ENCODE data around the gene SLU7.

The SLU7 gene

GRCh38 chr5:160359816-160360215, 59.1 kb downstream of the SLU7 start:
- Histone ChIP-seq H3K18ac (ENCODE audit: low read length) (no peak overlapping the region), H3K4me2 (ENCODE audit: insufficient read depth, low read length, poor library complexity, severe bottlenecking) (no peak overlapping the region), H3K36me3 (replicated peaks in 1 of 2; ENCODE audit: control insufficient read depth in 2 of 2, insufficient read depth in 2 of 2, low read length in 2 of 2) (no peaks in the 10 kb centered on the region), H2BK5ac (ENCODE audit: low read length) (no peak overlapping the region), H2AFZ (ENCODE audit: low read length) (peak overlapping the region; percentile 46), H3K4me1 (ENCODE audit: control insufficient read depth in 2 of 2, insufficient read depth in 1 of 2, low read depth in 1 of 2, low read length in 2 of 2) (peaks cover 7 to 21% of the 10 kb centered on the region in 2 donors), H3K4me3 (ENCODE audit: low read length in 2 of 2) (no peak overlapping the region), H3K9ac (ENCODE audit: low read depth, low read length, poor library complexity) (no peak overlapping the region), H3K27me3 (ENCODE audit: control insufficient read depth in 3 of 3, insufficient read depth in 3 of 3, low read depth in 1 of 3, low read length in 3 of 3) (no peaks in the 10 kb centered on the region), H3K9me3 (replicated peaks in 1 of 2; ENCODE audit: control insufficient read depth in 2 of 2, insufficient read depth in 1 of 2, low read depth in 1 of 2, low read length in 2 of 2) (no peaks in the 10 kb centered on the region), H4K91ac (ENCODE audit: low read depth, low read length, poor library complexity) (no peak overlapping the region), H4K8ac (ENCODE audit: low read depth, low read length) (no peak overlapping the region), H2BK12ac (ENCODE audit: low read length) (no peak overlapping the region), H3K23ac (ENCODE audit: low read depth, low read length, poor library complexity) (no peak overlapping the region), H3K14ac (ENCODE audit: low read length) (no peak overlapping the region), H2BK15ac (ENCODE audit: low read length) (no peak overlapping the region), H3K27ac (replicated peaks; ENCODE audit: low read length) (no peak overlapping the region), H3K79me1 (ENCODE audit: low read depth, low read length) (no peaks in the 10 kb centered on the region), H2BK120ac (ENCODE audit: low read depth, low read length) (no peak overlapping the region), H3K4ac (ENCODE audit: low read length) (no peak overlapping the region), H2AK5ac (ENCODE audit: low read depth, low read length) (peak overlapping the region; percentile 6)
- no peak for DNase-seq (ENCODE audit: low spot score)
- WGBS, 2 donors (ENCODE audit: extremely low coverage in 2 of 2, insufficient read length in 2 of 2, insufficient replicate concordance in 1 of 2) = no CpG with 5 or more reads among the region's 4 CpGs

- no peak overlapping the region for H3K4me2 ChIP-seq (ENCODE audit: insufficient read depth, low read length, poor library complexity, severe bottlenecking)
- H3K79me1 ChIP-seq (ENCODE audit: low read depth, low read length) = no peaks in the 10 kb centered on the region
- no CpG with 5 or more reads among the region's 1 CpG for WGBS, 2 donors (ENCODE audit: extremely low coverage in 2 of 2, insufficient read length in 2 of 2, insufficient replicate concordance in 1 of 2)
- no peak overlapping the region for H3K4me3 ChIP-seq (ENCODE audit: low read length in 2 of 2)
- no peaks in the 10 kb centered on the region for H3K36me3 ChIP-seq (replicated peaks in 1 of 2; ENCODE audit: control insufficient read depth in 2 of 2, insufficient read depth in 2 of 2, low read length in 2 of 2)
- no peak overlapping the region for H3K4ac ChIP-seq (ENCODE audit: low read length)
- no peak for DNase-seq (ENCODE audit: low spot score)
- H3K23ac ChIP-seq (ENCODE audit: low read depth, low read length, poor library complexity) = no peak overlapping the region
- no peak overlapping the region for H3K18ac ChIP-seq (ENCODE audit: low read length)
- H4K91ac ChIP-seq (ENCODE audit: low read depth, low read length, poor library complexity) = no peak overlapping the region
- H2BK5ac ChIP-seq (ENCODE audit: low read length) = no peak overlapping the region
- no peak overlapping the region for H2BK12ac ChIP-seq (ENCODE audit: low read length)
- no peak overlapping the region for H3K9ac ChIP-seq (ENCODE audit: low read depth, low read length, poor library complexity)
- no peak overlapping the region for H3K27ac ChIP-seq (replicated peaks; ENCODE audit: low read length)
- H3K9me3 ChIP-seq (replicated peaks in 1 of 2; ENCODE audit: control insufficient read depth in 2 of 2, insufficient read depth in 1 of 2, low read depth in 1 of 2, low read length in 2 of 2) = no peaks in the 10 kb centered on the region
- H2AK5ac ChIP-seq (ENCODE audit: low read depth, low read length) = peak overlapping the region; percentile 6
- no peak overlapping the region for H2BK15ac ChIP-seq (ENCODE audit: low read length)
- no peak overlapping the region for H3K14ac ChIP-seq (ENCODE audit: low read length)
- peaks cover 7 to 21% of the 10 kb centered on the region in 2 donors for H3K4me1 ChIP-seq (ENCODE audit: control insufficient read depth in 2 of 2, insufficient read depth in 1 of 2, low read depth in 1 of 2, low read length in 2 of 2)
- no peak overlapping the region for H2BK120ac ChIP-seq (ENCODE audit: low read depth, low read length)
- H4K8ac ChIP-seq (ENCODE audit: low read depth, low read length) = no peak overlapping the region
- H3K27me3 ChIP-seq (ENCODE audit: control insufficient read depth in 3 of 3, insufficient read depth in 3 of 3, low read depth in 1 of 3, low read length in 3 of 3) = no peaks in the 10 kb centered on the region
- no peak overlapping the region for H2AFZ ChIP-seq (ENCODE audit: low read length)
Measured at GRCh38 chr5:160359242-160359641, 59.6 kb downstream of the SLU7 start.

DNA sequence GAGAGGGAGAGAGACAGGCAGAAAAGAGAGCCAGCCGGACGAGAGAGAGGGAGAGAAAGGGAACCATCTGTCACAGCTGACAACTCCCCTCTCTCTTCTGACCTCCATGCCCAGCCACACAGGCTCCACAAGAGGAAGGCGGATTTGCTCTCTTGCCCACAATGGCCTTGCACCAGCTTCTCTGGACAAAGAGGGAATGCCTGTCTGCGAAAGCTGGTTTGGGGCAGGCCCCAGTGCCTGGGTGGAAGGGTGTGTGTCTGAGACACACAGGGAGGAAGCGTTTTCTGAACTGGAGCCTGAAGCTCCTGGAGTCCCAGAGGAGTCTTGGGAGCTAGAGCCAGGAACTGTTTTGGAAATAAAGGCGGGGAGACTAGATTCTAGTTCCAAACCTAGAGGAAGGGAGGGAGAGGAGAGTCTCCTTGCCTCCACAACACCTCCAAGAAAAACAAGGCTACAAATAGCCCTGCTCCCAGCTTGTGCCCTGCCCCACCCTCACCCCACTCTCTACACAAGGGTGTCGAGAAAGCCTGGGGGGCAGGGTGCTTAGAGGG, 60.9 kb downstream of the SLU7 start:
- Histone ChIP-seq H4K91ac (ENCODE audit: low read depth, low read length, poor library complexity) (no peak overlapping the region), H3K9ac (ENCODE audit: low read depth, low read length, poor library complexity) (no peak overlapping the region), H3K27ac (replicated peaks; ENCODE audit: low read length) (no peak overlapping the region), H2AK5ac (ENCODE audit: low read depth, low read length) (no peak overlapping the region), H3K9me3 (replicated peaks in 1 of 2; ENCODE audit: control insufficient read depth in 2 of 2, insufficient read depth in 1 of 2, low read depth in 1 of 2, low read length in 2 of 2) (no peaks in the 10 kb centered on the region), H3K4me3 (ENCODE audit: low read length in 2 of 2) (no peak overlapping the region), H2BK5ac (ENCODE audit: low read length) (no peak overlapping the region), H3K18ac (ENCODE audit: low read length) (no peak overlapping the region), H2AFZ (ENCODE audit: low read length) (peak overlapping the region; percentile 73), H2BK15ac (ENCODE audit: low read length) (no peak overlapping the region), H3K4me1 (ENCODE audit: control insufficient read depth in 2 of 2, insufficient read depth in 1 of 2, low read depth in 1 of 2, low read length in 2 of 2) (peaks cover 0 to 12% of the 10 kb centered on the region in 2 donors), H3K36me3 (replicated peaks in 1 of 2; ENCODE audit: control insufficient read depth in 2 of 2, insufficient read depth in 2 of 2, low read length in 2 of 2) (no peaks in the 10 kb centered on the region), H3K79me1 (ENCODE audit: low read depth, low read length) (no peaks in the 10 kb centered on the region), H3K4ac (ENCODE audit: low read length) (no peak overlapping the region), H2BK120ac (ENCODE audit: low read depth, low read length) (no peak overlapping the region), H3K14ac (ENCODE audit: low read length) (no peak overlapping the region), H2BK12ac (ENCODE audit: low read length) (no peak overlapping the region), H4K8ac (ENCODE audit: low read depth, low read length) (no peak overlapping the region), H3K23ac (ENCODE audit: low read depth, low read length, poor library complexity) (no peak overlapping the region), H3K27me3 (ENCODE audit: control insufficient read depth in 3 of 3, insufficient read depth in 3 of 3, low read depth in 1 of 3, low read length in 3 of 3) (no peaks in the 10 kb centered on the region), H3K4me2 (ENCODE audit: insufficient read depth, low read length, poor library complexity, severe bottlenecking) (no peak overlapping the region)
- DNase-seq (ENCODE audit: low spot score) = no peak
- WGBS, 2 donors (ENCODE audit: extremely low coverage in 2 of 2, insufficient read length in 2 of 2, insufficient replicate concordance in 1 of 2) = no CpG with 5 or more reads among the region's 7 CpGs

GRCh38 chr5:160357394-160357793, 61.5 kb downstream of the SLU7 start:
- no peak overlapping the region for H3K27ac ChIP-seq (replicated peaks; ENCODE audit: low read length)
- no peak overlapping the region for H3K4me3 ChIP-seq (ENCODE audit: low read length in 2 of 2)
- WGBS, 2 donors (ENCODE audit: extremely low coverage in 2 of 2, insufficient read length in 2 of 2, insufficient replicate concordance in 1 of 2) = no CpG with 5 or more reads among the region's 7 CpGs

More at GRCh38 chr5:160357394-160357793, 61.5 kb downstream of the SLU7 start:
- Histone ChIP-seq H2AFZ (ENCODE audit: low read length) (peak overlapping the region; percentile 73), H3K4me1 (ENCODE audit: control insufficient read depth in 2 of 2, insufficient read depth in 1 of 2, low read depth in 1 of 2, low read length in 2 of 2) (peaks cover 0 to 10% of the 10 kb centered on the region in 2 donors), H4K91ac (ENCODE audit: low read depth, low read length, poor library complexity) (no peak overlapping the region), H3K79me1 (ENCODE audit: low read depth, low read length) (no peaks in the 10 kb centered on the region), H2BK5ac (ENCODE audit: low read length) (no peak overlapping the region), H3K4me2 (ENCODE audit: insufficient read depth, low read length, poor library complexity, severe bottlenecking) (no peak overlapping the region), H2BK120ac (ENCODE audit: low read depth, low read length) (no peak overlapping the region), H3K27me3 (ENCODE audit: control insufficient read depth in 3 of 3, insufficient read depth in 3 of 3, low read depth in 1 of 3, low read length in 3 of 3) (peaks cover 0 to 2% (median 0%) of the 10 kb centered on the region in 3 experiments), H3K9ac (ENCODE audit: low read depth, low read length, poor library complexity) (no peak overlapping the region), H3K18ac (ENCODE audit: low read length) (no peak overlapping the region), H2AK5ac (ENCODE audit: low read depth, low read length) (no peak overlapping the region), H3K36me3 (replicated peaks in 1 of 2; ENCODE audit: control insufficient read depth in 2 of 2, insufficient read depth in 2 of 2, low read length in 2 of 2) (no peaks in the 10 kb centered on the region), H4K8ac (ENCODE audit: low read depth, low read length) (no peak overlapping the region), H3K23ac (ENCODE audit: low read depth, low read length, poor library complexity) (no peak overlapping the region), H2BK12ac (ENCODE audit: low read length) (no peak overlapping the region), H3K4ac (ENCODE audit: low read length) (no peak overlapping the region), H3K9me3 (replicated peaks in 1 of 2; ENCODE audit: control insufficient read depth in 2 of 2, insufficient read depth in 1 of 2, low read depth in 1 of 2, low read length in 2 of 2) (no peaks in the 10 kb centered on the region), H2BK15ac (ENCODE audit: low read length) (no peak overlapping the region), H3K14ac (ENCODE audit: low read length) (no peak overlapping the region)
- DNase-seq (ENCODE audit: low spot score) = no peak
